Kidney (tissue), 22 donors: Measurements from ENCODE around the gene HNRNPA1. TPM values are rescaled to one million over a fixed set of nuclear protein-coding genes. Genes with fewer than 3 reads are reported as not detected.
A peak's percentile ranks its signal among the peaks of the same experiment; 100 is the strongest.
"Not testable (repeated sequence)": the region's sequence is repeated elsewhere in the genome, so short reads cannot be mapped to it uniquely, and the experiment has no call there.

ENCODE experiments used
- DNase-seq, 5 donors: peaks; one replicate each; pipeline ENCODE4 v3.0.0-alpha.2; 2013 to 2020
- FAIRE-seq: peaks from 2 replicates; lab custom pipeline; 2012; peaks lifted over from hg19 to GRCh38; lab: Jason Lieb, UNC
- H3K27ac ChIP-seq, 2 donors: one replicate each; pipeline ENCODE4 v1.7.0; 2013; ENCODE audit warnings: low read depth in 2 of 2, low read length in 2 of 2, inconsistent platforms in 1 of 2
- H3K27me3 ChIP-seq: one replicate; pipeline ENCODE4 v1.7.1; 2013; ENCODE audit warnings: low read length, inconsistent platforms; ENCODE audit not compliant: control insufficient read depth, insufficient read depth
- H3K36me3 ChIP-seq, 3 donors: one replicate each; pipeline versions ENCODE4 v1.7.0 to v1.7.1; 2013; ENCODE audit warnings: low read length in 3 of 3, control low read depth in 1 of 3, inconsistent platforms in 1 of 3; ENCODE audit not compliant: insufficient read depth in 3 of 3, control insufficient read depth in 2 of 3
- H3K4me1 ChIP-seq, 3 donors: one replicate each; pipeline versions ENCODE4 v1.7.0 to v1.7.1; 2013; ENCODE audit warnings: low read length in 3 of 3, inconsistent platforms in 1 of 3, low read depth in 1 of 3; ENCODE audit not compliant: control insufficient read depth in 2 of 3, insufficient read depth in 2 of 3
- H3K4me3 ChIP-seq, 3 donors: one replicate each; pipeline versions ENCODE4 v1.7.0 to v1.8.1; 2013; ENCODE audit warnings: low read length in 3 of 3, control low read depth in 1 of 3, inconsistent platforms in 1 of 3
- H3K9ac ChIP-seq, 3 donors: one replicate each; pipeline versions ENCODE4 v1.7.0 to v1.7.1; 2013; ENCODE audit warnings: low read length in 3 of 3, control low read depth in 1 of 3, inconsistent platforms in 1 of 3
- H3K9me3 ChIP-seq, 3 donors: one replicate each; pipeline versions ENCODE4 v1.7.0 to v1.7.1; 2013; ENCODE audit warnings: low read length in 3 of 3, control low read depth in 1 of 3, inconsistent platforms in 1 of 3; ENCODE audit not compliant: control insufficient read depth in 2 of 3, insufficient read depth in 1 of 3
- CTCF ChIP-seq: IDR thresholded peaks from 3 replicates; pipeline ENCODE4 v1.5.1; 2012; ENCODE audit warnings: mild to moderate bottlenecking, moderate library complexity, borderline replicate concordance; ENCODE audit not compliant: insufficient read depth; ENCODE audit errors: extremely low read depth
- intact Hi-C: fragments of 100-400 bp; cut with DNase I; formaldehyde crosslinking; loops from one replicate; pipeline ENCODE4 v1.11.1; 2022
- long read RNA-seq, 10 donors: library from polyadenylated mRNA in 1 of 10; unstranded in 1 of 10; transcript quantifications; one replicate each; pipeline ENCODE4 v2.0.0 and lab custom pipeline, GENCODE V29; 2021 to 2026
- polyA plus RNA-seq: library from polyadenylated mRNA; stranded (reverse); fragments of 350-450 nt; fragmentation: Illumina TruSeq; extraction: RNeasy Lipid Tissue Mini Kit (QIAGEN cat#74804); gene quantifications from one replicate; pipeline ENCODE4 v1.2.3, GENCODE V29; 2014; ENCODE audit warnings: low read depth, low replicate concordance; ENCODE audit not compliant: insufficient read depth
- total RNA-seq: library from RNA; stranded (reverse); fragmentation: NEBNext Ultra II Directional; extraction: Animal tissue kit (Norgen Biotek cat#: 25700); gene quantifications from one replicate; pipeline ENCODE4 v1.2.1, GENCODE V29; 2021
- donor health status: control.
- donor health status: control.
- donor health status: control.
- donor health status: control.
- donor health status: control.
- donor health status: DM: yes; HTN: yes; CAD: no.
- donor health status: Normal renal cell carcinoma (clear cell type).

HNRNPA1 gene
- total RNA-seq (964 TPM), polyA plus RNA-seq (648 TPM)
- long read RNA-seq, donor 1, full-length matches to known transcripts = 683 of 1,240 reads
- long read RNA-seq, donor 1, partial matches to known transcripts = 489 of 1,240 reads
- long read RNA-seq, donor 1, other reads (novel, unspliced or antisense) = 68 of 1,240 reads
- long read RNA-seq, donor 2, full-length matches to known transcripts = 621 of 1,190 reads
- long read RNA-seq, donor 2, partial matches to known transcripts = 484 of 1,190 reads
- long read RNA-seq, donor 2, other reads (novel, unspliced or antisense) = 85 of 1,190 reads
- long read RNA-seq, donor 3, full-length matches to known transcripts = 768 of 1,548 reads
- long read RNA-seq, donor 3, partial matches to known transcripts = 680 of 1,548 reads
- long read RNA-seq, donor 3, other reads (novel, unspliced or antisense) = 100 of 1,548 reads
- long read RNA-seq, donor 4, full-length matches to known transcripts = 597 of 852 reads
- long read RNA-seq, donor 4, partial matches to known transcripts = 210 of 852 reads
- long read RNA-seq, donor 4, other reads (novel, unspliced or antisense) = 45 of 852 reads
- long read RNA-seq, donor 5, full-length matches to known transcripts = 60 of 110 reads
- long read RNA-seq, donor 5, partial matches to known transcripts = 39 of 110 reads
- long read RNA-seq, donor 5, other reads (novel, unspliced or antisense) = 11 of 110 reads
- long read RNA-seq, donor 6, full-length matches to known transcripts = 1,626 of 3,828 reads
- long read RNA-seq, donor 6, partial matches to known transcripts = 2,016 of 3,828 reads
- long read RNA-seq, donor 6, other reads (novel, unspliced or antisense) = 186 of 3,828 reads
- long read RNA-seq, donor 7, full-length matches to known transcripts = 623 of 660 reads
- long read RNA-seq, donor 7, partial matches to known transcripts = 22 of 660 reads
- long read RNA-seq, donor 7, other reads (novel, unspliced or antisense) = 15 of 660 reads
- long read RNA-seq, donor 8, full-length matches to known transcripts = 737 of 1,477 reads
- long read RNA-seq, donor 8, partial matches to known transcripts = 665 of 1,477 reads
- long read RNA-seq, donor 8, other reads (novel, unspliced or antisense) = 75 of 1,477 reads
- long read RNA-seq, donor 9, full-length matches to known transcripts = 274 of 447 reads
- long read RNA-seq, donor 9, partial matches to known transcripts = 154 of 447 reads
- long read RNA-seq, donor 9, other reads (novel, unspliced or antisense) = 19 of 447 reads
- long read RNA-seq, donor 10, full-length matches to known transcripts = 554 of 1,019 reads
- long read RNA-seq, donor 10, partial matches to known transcripts = 412 of 1,019 reads
- long read RNA-seq, donor 10, other reads (novel, unspliced or antisense) = 53 of 1,019 reads

- peaks cover 17 to 37% (median 23%) of the 10 kb centered on the region in 3 donors for H3K36me3 ChIP-seq
- peaks cover 19 to 26% (median 22%) of the 10 kb centered on the region in 3 donors for H3K4me1 ChIP-seq
- DNase-seq (peak; percentile 97 to 100 (median 99)), FAIRE-seq (peak; percentile 95)
- H3K9me3 ChIP-seq = no peaks in the 10 kb centered on the region
- intact Hi-C loops = no loop called here
- H3K27ac ChIP-seq = peak within 1 kb of the TSS; percentile 94 to 98
- no peaks in the 10 kb centered on the region for H3K27me3 ChIP-seq
- TF ChIP-seq CTCF = no peak
- peak within 1 kb of the TSS; percentile 96 to 100 (median 99) for H3K9ac ChIP-seq
- H3K4me3 ChIP-seq = peak within 1 kb of the TSS; percentile 95 to 100 (median 100)
Measured at GRCh38 chr12:54280468-54281260, at the start of gene HNRNPA1. HNRNPA1 (plus strand) TSS chr12:54280726; CDS start chr12:54280808, 82 bp downstream.

- H3K27me3 ChIP-seq, H3K36me3 ChIP-seq, H3K4me3 ChIP-seq, FAIRE-seq, DNase-seq, H3K9me3 ChIP-seq, H3K9ac ChIP-seq, intact Hi-C loops, H3K27ac ChIP-seq, H3K4me1 ChIP-seq: not testable (repeated sequence)
Measured at GRCh38 chr12:54231269-54231668, 49.3 kb upstream of the HNRNPA1 start.

GRCh38 chr12:54232790-54233189, 47.7 kb upstream of the HNRNPA1 start:
- FAIRE-seq (no peak), DNase-seq (peak in 1 of 5 donors; percentile 56)
- Histone ChIP-seq H3K27me3 (no peaks in the 10 kb centered on the region), H3K36me3 (no peaks in the 10 kb centered on the region), H3K4me1 (peaks cover 0 to 4% (median 0%) of the 10 kb centered on the region in 3 donors), H3K27ac (no peak overlapping the region), H3K9ac (no peak overlapping the region), H3K4me3 (no peak overlapping the region), H3K9me3 (no peaks in the 10 kb centered on the region)
- TF ChIP-seq CTCF = no peak
- intact Hi-C loops = no loop called here
